DLD1 (cell line): ENCODE data around the gene PDE3B.
"Not testable (repeated sequence)": the region's sequence is repeated elsewhere in the genome, so short reads cannot be mapped to it uniquely, and the experiment has no call there.

ENCODE experiments used
- in situ Hi-C: cut with HindIII; loops from 2 replicates; pipeline ENCODE4 v1.10.0; 2017; ENCODE audit warnings: low sequenced_read_pairs

Gene PDE3B

GRCh38 chr11:14673824-14674405 lies 30.3 kb downstream of the PDE3B start:
- in situ Hi-C loops = no loop called here

- in situ Hi-C loops = no loop called here
Observed at GRCh38 chr11:14676068-14676467, 32.5 kb downstream of the PDE3B start.

- in situ Hi-C loops = no loop called here
Observed at GRCh38 chr11:14677146-14677545, 33.5 kb downstream of the PDE3B start.

- in situ Hi-C loops = no loop called here
Observed at GRCh38 chr11:14678350-14678749, 34.7 kb downstream of the PDE3B start.

GRCh38 chr11:14679662-14680061 lies 36.1 kb downstream of the PDE3B start:
- in situ Hi-C loops = no loop called here

GRCh38 chr11:14684234-14684915 lies 40.8 kb downstream of the PDE3B start:
- in situ Hi-C loops = not testable (repeated sequence)

- in situ Hi-C loops = no loop called here
Observed at GRCh38 chr11:14687456-14687855, 43.9 kb downstream of the PDE3B start.

GRCh38 chr11:14687943-14688627 lies 44.5 kb downstream of the PDE3B start:
- in situ Hi-C loops = no loop called here

GRCh38 chr11:14695656-14696055 lies 52.1 kb downstream of the PDE3B start:
- in situ Hi-C loops = not testable (repeated sequence)

GRCh38 chr11:14698771-14699170 lies 55.2 kb downstream of the PDE3B start:
- in situ Hi-C loops = no loop called here

- in situ Hi-C loops = no loop called here
Observed at GRCh38 chr11:14700593-14700992, 57.0 kb downstream of the PDE3B start.

- in situ Hi-C loops = no loop called here
Observed at GRCh38 chr11:14702760-14703159, 59.2 kb downstream of the PDE3B start.

GRCh38 chr11:14703731-14704130 lies 60.1 kb downstream of the PDE3B start:
- in situ Hi-C loops = no loop called here

GRCh38 chr11:14705067-14705466 lies 61.5 kb downstream of the PDE3B start:
- in situ Hi-C loops = no loop called here

- in situ Hi-C loops = no loop called here
Observed at GRCh38 chr11:14713496-14714244, 70.1 kb downstream of the PDE3B start.

- in situ Hi-C loops = not testable (repeated sequence)
Observed at GRCh38 chr11:14715669-14716068, 72.1 kb downstream of the PDE3B start.

- in situ Hi-C loops = no loop called here
Observed at GRCh38 chr11:14722496-14722895, 78.9 kb downstream of the PDE3B start.

- in situ Hi-C loops = no loop called here
Observed at GRCh38 chr11:14725150-14725549, 81.5 kb downstream of the PDE3B start.

- in situ Hi-C loops = no loop called here
Observed at GRCh38 chr11:14727215-14727614, 83.6 kb downstream of the PDE3B start.

GRCh38 chr11:14727746-14728145 lies 84.1 kb downstream of the PDE3B start:
- in situ Hi-C loops = no loop called here

GRCh38 chr11:14740539-14740938 lies 96.9 kb downstream of the PDE3B start:
- in situ Hi-C loops = not testable (repeated sequence)
